Stimulated activated CD4-positive, alpha-beta T cell treated with anti-CD3 and anti-CD28 coated beads, Interleukin-2, amount 100 ng/mL, for 24 hours (primary cell): ENCODE measurements around the gene CNTNAP5.

ENCODE experiments used
- DNase-seq, 2 donors: peaks; one replicate each; pipeline ENCODE4 v3.0.0-alpha.2; 2020

The CNTNAP5 gene

DNA sequence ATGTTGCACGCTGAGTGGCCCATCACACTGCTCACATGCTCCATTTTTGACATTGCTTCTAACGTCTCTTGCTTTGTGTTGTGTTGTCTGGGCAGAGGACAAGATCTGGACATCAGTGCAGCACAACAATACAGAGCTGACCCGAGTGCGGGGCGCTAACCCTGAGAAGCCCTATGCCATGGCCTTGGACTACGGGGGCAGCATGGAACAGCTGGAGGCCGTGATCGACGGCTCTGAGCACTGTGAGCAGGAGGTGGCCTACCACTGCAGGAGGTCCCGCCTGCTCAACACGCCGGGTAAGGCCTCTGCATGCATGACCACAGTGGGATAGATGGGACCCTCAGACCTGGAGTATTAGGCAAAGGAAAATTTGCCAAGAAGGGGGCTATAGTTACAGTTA, 622.6 kb downstream of the CNTNAP5 start:
- DNase-seq, result no peak

DNA sequence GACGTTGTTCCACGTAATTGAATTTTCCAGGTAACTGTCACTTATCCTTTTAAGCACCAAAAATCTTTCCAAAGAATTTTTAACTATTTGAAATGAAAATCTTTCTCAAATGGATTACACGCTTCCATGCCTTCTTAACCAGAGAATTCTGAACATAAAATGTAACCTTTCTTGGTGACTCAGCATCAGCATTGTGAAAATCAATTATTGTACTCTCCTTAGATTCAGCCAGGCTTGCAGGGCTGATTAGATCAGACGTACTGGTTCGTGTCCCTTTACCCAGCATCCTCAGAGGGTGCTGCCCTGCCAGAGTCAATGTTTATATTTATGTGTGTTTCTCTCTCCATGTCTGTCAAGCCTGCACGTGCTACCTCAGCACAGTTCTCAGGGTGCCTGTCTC, 623.9 kb downstream of the CNTNAP5 start:
- DNase-seq, result no peak

DNA sequence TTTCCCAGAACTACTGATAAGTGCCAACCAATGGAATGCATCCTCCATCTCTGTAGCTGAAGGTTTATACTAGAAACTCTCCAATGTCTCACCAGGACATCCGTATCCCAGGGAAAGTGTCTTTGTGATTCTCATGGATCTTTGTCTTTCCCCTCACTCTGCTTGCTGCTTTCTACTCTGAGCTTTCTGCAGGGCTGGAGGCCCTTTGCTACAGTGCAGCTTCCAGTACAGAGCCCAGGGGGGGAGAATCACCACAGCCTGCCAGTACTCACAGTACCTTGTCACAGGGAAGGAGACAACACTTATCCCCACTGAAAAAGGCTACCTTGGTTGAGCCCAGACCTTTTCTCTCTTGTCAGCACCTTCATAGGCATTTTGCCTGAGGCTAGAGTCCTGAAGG, 627.0 kb downstream of the CNTNAP5 start:
- no peak for DNase-seq

DNA sequence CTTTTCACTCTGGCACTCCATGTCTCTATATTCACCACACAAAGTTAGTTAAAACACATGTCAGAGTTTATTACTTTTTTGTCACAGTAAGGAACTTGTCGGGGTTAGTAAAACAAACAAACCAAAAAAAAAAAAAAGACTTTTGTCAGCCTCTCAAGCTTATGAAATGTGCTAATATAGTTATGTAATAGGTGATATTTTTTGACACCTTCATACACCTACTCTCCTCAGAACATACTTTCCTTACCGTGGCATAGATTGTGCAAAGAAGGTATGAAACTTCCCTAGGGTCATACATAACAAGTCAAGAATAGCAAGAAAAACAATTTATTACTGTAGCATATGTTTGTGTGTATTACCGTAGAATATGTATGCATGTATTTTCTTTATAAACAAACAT, 633.3 kb downstream of the CNTNAP5 start:
- no peak for DNase-seq

DNA sequence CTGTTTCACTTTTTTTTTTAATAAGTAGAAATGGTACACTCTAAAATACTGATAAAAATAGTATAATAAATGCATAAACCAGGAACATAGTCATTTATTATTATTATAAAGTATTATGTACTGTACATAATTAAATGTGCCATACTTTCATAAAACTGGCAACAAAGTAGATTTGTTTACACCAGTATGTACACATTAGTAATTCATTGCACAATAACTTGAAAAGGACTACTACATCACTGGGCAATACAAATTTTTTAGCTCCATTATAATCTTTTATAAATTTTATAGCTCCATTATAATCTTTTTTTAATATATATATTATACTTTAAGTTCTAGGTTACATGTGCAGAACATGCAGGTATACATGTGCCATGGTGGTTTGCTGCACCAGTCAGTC, 636.5 kb downstream of the CNTNAP5 start:
- DNase-seq, result no peak

DNA sequence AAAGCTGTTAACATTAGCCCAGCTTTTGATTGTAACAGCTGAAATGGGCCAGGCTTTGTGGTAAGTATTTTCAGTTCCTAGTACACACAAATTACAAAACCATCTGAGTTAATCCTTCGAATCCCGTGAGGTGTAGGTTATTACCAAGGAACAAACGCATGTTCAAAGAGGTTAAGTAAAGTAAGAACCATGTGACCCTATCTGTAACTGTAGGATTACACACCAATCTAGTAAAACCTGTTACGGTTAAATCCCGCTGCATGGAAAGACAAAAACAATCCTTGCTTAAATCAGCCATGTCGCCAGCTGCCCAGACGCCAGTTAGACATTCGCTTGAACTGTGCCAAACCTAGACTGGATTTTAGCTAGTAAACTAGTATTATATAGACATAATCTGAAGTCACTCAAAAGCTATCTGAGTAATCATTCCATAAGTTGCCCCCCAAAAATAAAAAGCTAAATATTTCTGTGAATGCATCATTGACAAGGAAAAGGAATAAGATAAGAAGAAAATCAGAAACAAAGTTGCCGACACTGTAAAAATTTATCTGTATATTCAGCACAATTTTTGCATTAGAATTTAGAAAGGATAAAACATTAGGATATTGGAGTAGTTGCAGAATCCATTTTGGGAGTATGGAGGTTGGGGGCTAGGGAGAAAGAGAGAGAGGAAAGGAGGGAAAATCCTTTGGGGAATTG, 638.0 kb downstream of the CNTNAP5 start:
- no peak for DNase-seq

DNA sequence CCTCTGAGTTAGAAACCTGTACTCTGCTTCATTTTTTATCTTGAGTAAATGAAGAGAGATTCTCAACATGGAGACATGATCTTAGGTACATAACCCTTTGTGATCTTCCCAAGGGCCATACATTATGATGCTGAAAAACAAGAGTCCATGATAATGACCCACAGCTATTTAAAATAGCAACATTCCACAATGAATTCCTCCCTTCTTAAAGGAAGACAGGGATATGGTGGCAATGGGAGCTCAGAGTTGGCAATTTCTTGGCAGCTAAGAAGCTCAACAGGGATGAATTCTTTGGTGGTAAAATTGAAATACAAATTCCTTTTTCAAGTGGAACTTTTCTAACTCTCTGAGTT, 638.5 kb downstream of the CNTNAP5 start:
- no peak for DNase-seq

DNA sequence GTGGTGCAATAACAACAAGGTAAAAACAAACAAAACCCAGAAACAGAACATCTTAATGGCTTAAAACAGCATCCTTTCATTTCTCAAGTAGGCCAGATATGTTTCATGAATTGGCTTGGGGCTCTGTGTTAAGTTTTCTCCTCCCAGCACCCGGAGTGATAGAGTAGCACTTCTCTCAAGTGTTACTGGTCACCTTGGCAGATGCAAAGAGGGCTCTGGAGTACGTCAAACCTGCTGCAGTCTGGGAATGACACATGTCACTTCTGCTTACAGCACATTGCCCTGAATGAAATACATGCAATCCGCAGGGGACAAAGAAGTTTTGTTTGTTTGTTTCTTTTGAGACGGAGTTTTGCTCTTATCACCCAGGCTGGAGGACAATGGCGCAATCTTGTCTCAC, 639.3 kb downstream of the CNTNAP5 start:
- no peak for DNase-seq

DNA sequence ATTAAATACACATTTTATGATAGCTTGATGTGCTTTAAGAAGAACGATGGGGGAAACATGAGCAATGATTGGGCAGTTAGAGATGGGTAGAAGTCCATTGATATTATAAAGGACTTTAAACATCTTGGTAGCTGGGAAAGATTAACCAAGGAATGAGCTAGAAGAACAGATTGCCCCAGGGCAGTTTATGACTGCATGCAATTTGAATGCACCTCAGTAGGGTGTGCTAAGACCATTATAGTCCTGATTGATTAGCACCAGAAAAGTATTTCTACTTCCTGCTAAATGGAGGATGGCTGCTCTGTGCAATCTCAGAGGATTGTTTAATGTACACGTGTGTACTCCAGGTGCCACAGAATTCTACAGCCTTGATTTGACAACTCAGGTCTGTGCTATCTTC, 641.9 kb downstream of the CNTNAP5 start:
- no peak for DNase-seq

DNA sequence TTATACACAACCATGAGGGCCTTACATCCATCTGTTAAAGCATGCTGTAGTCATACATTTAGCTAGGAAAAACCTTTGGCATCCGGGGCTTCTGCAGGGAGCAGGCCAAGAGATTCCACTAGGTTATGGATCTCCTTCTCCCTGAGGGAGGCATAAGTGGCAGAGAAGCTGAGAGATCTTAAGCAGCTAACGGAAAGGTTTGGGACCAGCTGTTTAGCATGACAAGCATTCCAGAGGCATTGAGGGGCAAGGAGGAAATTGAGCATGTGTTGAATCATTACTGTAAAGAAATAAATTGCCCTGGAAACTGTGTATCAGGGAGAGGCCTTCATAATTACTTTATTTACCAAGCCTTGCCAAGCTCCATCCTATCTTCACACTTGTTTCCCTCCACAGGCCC, 643.1 kb downstream of the CNTNAP5 start:
- DNase-seq, result no peak

DNA sequence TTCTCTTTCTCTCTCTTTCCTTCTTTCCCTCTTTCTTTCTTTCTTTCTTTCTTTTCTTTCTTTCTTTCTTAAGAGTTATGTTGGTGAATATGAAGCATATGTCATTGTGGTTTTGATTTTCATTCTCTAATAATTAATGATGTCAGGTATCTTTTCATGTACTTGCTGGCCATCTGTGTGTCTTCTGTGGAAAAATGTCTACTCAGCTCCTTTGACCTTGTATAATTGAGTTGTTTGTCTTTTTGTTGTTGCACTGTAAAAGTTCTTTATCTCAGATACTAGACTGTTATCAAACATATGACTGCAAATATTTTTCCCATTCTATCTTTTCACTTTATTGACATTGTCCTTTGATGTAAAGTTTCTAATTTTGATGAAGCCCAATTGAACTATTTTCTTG, 645.1 kb downstream of the CNTNAP5 start:
- DNase-seq, result no peak

DNA sequence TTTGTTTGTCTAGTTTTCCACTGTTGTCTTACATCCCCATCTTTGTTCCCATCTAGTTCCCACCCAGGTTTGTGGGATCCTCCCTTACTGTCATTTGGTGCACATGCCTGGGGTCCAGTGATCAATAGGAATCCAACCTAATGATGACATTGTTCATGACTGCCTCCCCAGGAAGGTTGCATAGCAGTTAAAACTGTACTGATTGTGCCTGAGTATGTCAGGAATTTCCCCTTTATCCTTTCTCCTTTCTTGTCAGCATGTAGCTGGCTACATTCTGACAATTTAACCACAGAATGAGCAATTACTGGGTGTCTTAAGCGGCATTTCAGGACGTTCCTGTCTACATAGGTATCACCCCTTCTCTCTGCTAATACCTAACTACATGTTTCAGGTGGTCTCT, 653.0 kb downstream of the CNTNAP5 start:
- no peak for DNase-seq

DNA sequence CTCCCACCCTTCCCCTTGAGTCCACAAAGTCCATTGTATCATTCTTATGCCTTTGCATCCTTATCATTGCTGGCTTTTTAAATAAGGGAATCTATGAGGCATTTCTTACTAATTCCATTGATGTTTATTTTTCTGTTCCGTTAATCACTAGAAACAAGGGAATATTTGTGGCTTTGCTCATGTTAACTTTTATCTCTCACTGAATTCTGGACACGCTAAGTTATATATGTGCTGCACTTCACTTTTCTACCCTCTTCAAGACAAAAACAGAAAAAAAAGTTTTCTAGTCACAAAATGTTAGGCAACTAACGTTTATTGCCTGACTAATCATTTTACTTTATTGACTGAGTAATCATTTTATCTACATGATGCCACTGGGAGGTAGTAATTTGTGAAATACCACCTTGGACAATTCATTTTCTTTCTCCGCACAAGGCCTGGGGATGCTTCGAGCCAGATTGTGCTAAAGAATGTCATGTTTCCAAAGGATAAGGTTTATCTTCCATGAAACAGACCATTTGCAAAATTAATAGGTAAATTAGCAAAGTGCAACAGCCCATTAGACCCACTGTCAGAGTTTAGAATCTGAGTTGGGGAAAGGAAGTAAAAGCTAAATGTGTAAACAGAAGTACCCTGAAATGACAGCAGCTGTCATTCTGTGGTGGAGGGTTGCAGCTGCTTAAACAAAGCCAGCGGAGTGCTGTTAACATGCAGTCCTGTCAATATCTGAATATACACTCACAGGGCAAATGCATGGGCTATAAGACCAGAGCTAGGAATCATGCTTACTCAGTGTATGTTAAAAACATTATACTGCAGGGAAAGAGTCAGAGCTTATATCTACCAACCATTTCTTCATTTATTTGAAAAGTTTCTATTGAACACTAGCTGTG, 658.7 kb downstream of the CNTNAP5 start:
- no peak for DNase-seq

DNA sequence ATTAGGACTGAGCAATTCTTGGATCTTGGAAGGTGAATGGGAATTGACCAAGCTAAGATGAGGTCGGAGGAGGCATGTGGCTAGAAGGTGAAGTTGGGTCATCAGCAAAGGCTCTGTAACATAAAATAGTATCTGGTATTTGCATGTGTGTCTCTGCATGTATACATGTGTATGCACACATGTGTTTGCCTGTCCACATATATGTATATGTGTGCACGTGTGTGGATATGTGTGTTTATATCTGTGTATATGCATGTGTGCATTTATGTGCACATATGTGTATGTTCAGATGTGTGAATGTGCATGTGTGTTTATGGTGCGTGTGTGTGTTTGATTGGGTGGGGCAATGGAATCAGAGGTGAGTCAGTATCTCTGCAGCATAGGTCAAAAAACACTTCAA, 664.3 kb downstream of the CNTNAP5 start:
- no peak for DNase-seq

DNA sequence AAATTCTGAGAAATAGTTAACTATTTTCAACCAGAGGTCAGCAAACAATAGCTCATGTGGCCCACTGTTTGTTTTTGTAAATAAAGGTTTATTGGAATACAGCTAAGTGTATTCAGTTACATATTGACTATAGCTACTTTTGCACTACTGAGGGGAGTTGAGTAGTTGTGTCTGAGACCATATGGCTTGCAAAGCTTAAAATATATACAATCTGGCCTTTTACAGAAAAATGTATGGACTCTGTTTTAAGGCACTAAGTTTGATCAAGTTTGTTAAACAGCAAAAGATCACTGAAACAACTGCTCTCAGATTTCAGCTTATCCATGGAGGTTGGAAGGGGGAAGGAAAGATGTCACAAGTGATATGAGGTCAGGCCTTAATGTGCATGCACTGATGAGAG, 667.1 kb downstream of the CNTNAP5 start:
- no peak for DNase-seq

DNA sequence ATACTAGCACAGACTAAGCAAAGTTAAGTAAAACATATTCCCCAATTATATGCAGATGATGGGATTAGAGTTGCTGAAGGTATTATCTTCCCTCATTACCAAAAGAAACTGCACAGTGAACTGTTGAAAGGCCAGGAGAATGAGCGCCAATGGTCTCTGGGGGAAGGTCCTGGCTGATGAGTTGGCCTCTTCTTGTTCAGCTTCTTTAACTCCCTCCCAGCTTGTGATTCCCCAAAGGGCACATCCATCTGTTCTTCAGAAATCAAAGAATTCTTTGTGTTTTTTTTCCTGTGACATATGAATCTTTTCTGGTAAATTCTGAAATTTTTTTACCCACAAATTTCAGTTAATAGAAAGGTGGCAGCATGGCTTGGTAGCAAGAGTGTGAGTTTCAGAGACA, 667.6 kb downstream of the CNTNAP5 start:
- no peak for DNase-seq

DNA sequence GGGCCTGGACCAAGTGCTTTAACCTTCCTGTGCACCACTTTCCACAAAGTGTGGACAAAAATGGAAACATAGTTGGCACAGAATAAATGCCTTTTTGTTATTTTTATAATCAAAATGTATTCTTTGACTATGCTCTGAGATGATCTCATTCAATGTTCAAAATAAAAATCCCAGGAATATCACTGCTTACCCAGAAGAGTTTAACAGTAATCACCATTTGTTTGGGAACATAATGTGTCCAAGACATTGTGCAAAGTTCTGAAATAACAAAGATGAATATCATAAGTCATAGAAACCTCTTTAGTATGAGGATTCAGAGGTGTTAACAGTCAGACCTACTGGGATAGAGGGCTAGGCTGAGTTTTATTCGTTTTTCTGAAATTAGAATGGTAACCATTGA, 668.1 kb downstream of the CNTNAP5 start:
- no peak for DNase-seq

DNA sequence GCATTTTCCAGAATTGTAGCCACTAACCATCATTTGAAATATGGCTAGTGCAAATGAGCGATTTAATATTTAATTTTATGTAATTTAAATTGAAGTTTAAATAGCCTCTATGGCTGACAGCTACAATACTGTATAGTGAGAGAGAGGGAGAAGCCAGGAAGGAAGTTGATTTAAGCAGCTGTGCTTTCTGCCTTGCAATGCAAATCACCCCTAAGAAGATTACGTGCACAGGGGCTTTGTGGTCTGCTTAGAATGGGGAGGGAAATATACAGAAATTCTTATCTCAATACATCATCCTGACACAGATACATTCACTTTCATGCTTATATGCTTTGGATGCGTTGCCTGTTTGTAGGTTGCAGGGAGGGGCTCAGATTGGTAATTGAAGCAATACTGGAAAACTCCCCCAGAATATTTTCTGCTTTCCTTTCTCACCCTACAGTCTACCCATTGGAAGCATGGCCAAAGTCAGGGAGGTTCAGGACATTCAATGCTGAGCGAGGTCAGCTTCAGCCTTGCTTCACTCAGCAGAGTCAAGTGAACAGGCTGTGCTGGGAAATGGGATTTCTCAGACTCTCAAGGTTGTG, 674.0 kb downstream of the CNTNAP5 start:
- no peak for DNase-seq

DNA sequence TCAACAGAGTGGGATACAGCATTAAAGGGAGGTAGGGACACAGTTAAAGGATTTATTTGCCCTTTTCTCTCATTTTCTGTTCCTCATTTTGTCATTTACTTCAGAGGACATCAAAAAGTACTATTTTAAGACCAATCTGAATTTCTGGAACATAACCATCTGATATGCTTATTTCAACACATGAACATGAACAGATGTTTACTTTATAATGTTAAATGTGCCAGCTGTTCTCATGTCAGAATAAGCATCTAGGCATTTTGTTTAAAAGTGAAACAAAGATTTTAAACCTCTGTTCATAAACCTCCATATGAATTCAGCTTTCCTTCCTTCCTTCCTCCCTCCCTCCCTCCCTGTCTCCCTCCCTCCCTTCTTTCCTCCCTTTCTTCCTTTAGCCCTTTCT, 677.7 kb downstream of the CNTNAP5 start:
- no peak for DNase-seq

DNA sequence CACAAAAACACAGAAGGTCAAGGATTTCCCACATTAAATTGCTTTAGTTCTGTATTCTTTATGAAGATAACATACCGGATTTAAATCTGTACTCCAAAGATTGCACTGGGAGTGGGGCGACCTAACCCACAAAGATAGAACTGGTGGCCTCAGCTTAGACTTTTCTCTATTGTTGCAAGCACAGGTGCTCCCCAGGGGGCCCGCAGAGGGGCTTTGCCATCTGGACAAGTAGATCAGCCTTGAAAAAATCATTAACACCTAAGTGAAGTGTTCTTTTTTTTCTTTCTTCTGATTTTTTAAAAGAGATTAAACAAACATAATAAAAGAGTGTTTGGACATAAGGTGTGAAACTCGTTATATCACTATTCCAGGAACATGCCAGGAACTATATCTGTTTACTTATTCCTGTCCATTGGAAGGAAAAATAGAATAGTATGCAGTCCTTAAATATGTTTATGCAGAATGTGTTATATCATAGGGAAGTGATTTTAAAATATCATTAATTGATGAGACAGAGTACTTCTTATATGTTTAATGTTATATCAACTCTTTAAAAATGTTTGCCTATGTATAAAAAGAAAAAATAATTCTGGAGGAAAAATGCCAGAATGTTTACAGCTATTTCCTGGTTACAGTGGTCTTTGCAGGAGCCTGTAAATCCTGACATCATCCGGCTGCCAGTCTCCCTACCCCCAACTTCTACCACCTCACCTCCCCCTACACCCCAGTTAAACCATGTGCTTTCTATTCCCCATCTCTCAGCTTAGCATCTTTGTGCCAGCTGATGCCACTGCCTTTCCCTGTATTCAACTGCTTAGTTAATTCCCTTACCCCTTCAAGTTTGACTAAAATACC, 679.2 kb downstream of the CNTNAP5 start:
- DNase-seq, result no peak

DNA sequence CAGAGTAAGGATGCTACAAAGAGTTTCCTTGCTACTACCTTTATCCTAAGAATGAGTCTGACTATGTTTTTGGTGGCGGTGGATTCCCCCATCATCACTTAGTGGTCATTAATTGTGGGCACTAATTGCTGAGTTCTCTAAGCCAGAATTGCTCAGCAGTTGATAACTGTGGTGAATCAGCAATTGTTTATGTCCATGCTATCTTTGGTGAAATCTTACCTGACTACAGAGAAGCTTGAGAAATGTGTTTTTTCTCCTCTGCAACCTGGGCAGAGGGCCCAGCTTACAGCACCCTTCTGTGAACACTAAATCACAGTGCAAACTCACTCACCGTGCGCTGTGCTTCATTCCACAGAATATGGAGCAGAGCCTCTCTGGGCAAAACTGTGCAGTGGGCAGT, 683.6 kb downstream of the CNTNAP5 start:
- no peak for DNase-seq

DNA sequence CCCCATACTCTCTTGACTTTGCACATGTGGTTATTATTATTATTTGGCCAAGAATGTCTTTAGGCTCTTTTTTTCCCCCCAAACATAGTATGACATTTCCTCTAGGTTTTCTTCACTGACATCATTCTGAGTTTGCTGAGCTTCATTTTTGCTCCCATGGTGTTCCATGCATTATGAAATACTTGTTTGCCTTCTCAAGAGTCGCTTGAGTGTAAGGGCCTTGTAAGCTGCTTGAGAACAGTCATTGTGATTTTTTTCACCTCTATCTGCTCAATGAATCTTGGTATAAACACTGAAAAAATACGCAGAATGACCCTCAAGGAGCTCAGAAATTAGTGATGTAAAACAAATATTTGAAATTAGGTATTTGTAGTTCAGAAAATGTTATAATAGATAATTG, 688.9 kb downstream of the CNTNAP5 start:
- DNase-seq, result no peak

DNA sequence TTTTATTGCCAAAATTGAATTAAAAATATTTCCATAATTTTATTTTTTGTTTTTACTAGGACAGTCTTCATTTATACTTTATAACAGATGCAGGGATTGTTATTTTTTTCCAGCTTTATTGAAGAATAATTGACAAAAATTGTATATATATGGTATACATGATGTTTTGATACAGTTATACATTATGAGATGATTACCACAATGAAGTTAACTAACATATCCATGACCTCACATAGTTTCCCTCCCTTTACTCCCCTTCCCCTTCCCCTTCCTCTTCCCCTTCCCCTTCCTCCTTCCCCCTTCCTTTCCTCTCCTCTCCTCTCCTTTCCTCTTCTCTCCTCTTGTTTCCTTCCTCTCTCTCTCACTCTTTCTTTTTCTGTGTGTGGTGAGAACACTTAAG, 700.1 kb downstream of the CNTNAP5 start:
- DNase-seq, result no peak
